MM.1S (cell line): ENCODE results near the gene TJAP1.

ENCODE experiments used
- EZH2 ChIP-seq: fragments of 300-600 bp; sonication (generic); optimal IDR thresholded peaks from 2 replicates; pipeline ENCODE3; 2017; ENCODE audit warnings: low read depth, mild to moderate bottlenecking, antibody characterized with exemption, low read length, mixed read lengths
- EZH2phosphoT487 ChIP-seq: fragments of 300-600 bp; sonication (generic); IDR thresholded peaks from 2 replicates; pipeline ENCODE4 v1.6.1; 2018; ENCODE audit warnings: antibody characterized with exemption, low read length
- TF ChIP-seq, protein P1 (sequence below): fragments of 300-600 bp; sonication (generic); IDR thresholded peaks from 2 replicates; pipeline ENCODE4 v1.5.1; 2016; ENCODE audit warnings: antibody characterized with exemption, low read length, mixed read lengths

DNA sequence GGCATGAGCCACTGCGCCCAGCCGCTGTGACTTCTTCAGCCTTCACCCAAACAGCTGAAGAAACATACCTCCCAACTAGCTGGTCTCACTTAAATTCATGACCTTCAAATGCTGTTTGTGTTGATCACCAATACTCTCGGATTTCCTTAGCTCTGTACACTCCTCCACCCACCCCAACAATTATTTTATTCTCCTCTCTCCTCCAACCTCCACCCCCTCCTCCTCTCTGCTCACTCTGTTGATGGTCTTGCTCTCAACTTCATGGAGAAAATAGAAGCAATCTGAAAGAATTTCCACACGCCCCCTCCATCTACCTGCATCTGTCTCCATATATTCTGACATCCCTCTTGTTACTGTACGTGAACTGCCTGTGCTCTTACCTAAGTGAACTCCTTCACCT lies 15.4 kb upstream of the TJAP1 start:
- no peak for TF ChIP-seq EZH2
- TF ChIP-seq, protein P1, sequence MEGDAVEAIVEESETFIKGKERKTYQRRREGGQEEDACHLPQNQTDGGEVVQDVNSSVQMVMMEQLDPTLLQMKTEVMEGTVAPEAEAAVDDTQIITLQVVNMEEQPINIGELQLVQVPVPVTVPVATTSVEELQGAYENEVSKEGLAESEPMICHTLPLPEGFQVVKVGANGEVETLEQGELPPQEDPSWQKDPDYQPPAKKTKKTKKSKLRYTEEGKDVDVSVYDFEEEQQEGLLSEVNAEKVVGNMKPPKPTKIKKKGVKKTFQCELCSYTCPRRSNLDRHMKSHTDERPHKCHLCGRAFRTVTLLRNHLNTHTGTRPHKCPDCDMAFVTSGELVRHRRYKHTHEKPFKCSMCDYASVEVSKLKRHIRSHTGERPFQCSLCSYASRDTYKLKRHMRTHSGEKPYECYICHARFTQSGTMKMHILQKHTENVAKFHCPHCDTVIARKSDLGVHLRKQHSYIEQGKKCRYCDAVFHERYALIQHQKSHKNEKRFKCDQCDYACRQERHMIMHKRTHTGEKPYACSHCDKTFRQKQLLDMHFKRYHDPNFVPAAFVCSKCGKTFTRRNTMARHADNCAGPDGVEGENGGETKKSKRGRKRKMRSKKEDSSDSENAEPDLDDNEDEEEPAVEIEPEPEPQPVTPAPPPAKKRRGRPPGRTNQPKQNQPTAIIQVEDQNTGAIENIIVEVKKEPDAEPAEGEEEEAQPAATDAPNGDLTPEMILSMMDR: no peak
- TF ChIP-seq EZH2phosphoT487: no peak
